ENCODE results near the gene STAC3. TPM values are rescaled to one million over a fixed set of nuclear protein-coding genes. Genes with fewer than 3 reads are reported as not detected.

The STAC3 gene
- total RNA-seq, 2 donors from 2014 or later = 2.5 to 6.1 TPM

DNA sequence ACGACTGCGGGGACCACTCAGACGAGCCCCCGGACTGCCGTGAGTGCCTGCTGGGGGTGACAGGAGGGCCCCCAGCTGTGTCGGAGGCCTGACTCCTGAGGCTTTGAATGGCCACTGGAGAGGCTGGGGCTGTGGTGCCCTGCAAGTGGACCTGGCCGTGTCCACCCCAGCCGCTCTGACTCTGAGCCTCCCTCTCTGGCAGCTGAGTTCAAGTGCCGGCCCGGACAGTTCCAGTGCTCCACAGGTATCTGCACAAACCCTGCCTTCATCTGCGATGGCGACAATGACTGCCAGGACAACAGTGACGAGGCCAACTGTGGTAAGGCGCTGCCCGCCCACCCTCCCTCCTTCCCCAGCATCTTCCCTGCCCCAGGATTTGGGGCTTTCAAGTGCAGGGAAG is 50.5 kb downstream of the STAC3 start:
- ATAC-seq = no peak
- no peaks in the 10 kb centered on the region for H3K36me3 Mint-ChIP-seq
- no peaks in the 10 kb centered on the region for H3K9me3 Mint-ChIP-seq
- H3K4me1 Mint-ChIP-seq (ENCODE audit: low read depth in 2 of 2) = peaks cover 6 to 9% of the 10 kb centered on the region in 2 donors
- no peak for DNase-seq (ENCODE audit: low spot score)
- no peak overlapping the region for H3K27ac Mint-ChIP-seq
- peaks cover 0 to 12% of the 10 kb centered on the region in 2 donors for H3K27me3 Mint-ChIP-seq
- no peak overlapping the region for H3K4me3 Mint-ChIP-seq

DNA sequence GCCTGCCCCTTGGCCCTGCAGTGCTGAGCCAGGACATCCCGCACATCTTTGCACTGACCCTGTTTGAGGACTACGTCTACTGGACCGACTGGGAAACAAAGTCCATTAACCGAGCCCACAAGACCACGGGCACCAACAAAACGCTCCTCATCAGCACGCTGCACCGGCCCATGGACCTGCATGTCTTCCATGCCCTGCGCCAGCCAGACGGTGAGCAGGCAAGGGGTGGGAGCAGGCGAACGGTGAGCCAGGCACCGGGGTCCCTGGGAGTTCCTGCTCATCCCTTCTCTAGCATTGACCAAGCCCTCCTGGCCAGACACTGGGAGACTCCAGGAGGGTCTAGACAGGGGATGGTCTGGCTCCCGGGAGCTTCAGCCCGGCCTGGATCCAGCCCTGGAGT is 51.8 kb downstream of the STAC3 start:
- no peak overlapping the region for H3K27ac Mint-ChIP-seq
- DNase-seq (ENCODE audit: low spot score) = no peak
- H3K4me1 Mint-ChIP-seq (ENCODE audit: low read depth in 2 of 2) = peaks cover 6 to 9% of the 10 kb centered on the region in 2 donors
- H3K36me3 Mint-ChIP-seq = no peaks in the 10 kb centered on the region
- H3K9me3 Mint-ChIP-seq = no peaks in the 10 kb centered on the region
- ATAC-seq = no peak
- no peak overlapping the region for H3K4me3 Mint-ChIP-seq
- peaks cover 0 to 15% of the 10 kb centered on the region in 2 donors for H3K27me3 Mint-ChIP-seq

DNA sequence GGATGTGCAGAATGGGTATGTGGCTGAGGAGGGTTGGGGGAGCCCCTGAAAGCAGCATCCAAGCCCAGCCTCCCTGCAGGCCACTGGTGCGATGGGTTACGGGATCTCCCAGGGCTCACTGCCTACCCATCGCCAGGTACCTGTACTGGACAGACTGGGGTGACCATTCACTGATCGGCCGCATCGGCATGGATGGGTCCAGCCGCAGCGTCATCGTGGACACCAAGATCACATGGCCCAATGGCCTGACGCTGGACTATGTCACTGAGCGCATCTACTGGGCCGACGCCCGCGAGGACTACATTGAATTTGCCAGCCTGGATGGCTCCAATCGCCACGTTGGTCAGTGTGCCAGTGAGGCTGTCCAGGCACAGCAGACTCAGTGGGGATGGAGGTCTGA is 52.7 kb downstream of the STAC3 start:
- Mint-ChIP-seq H3K4me1 (ENCODE audit: low read depth in 2 of 2) (peaks cover 6 to 9% of the 10 kb centered on the region in 2 donors), H3K27me3 (peaks cover 0 to 15% of the 10 kb centered on the region in 2 donors), H3K36me3 (no peaks in the 10 kb centered on the region), H3K9me3 (no peaks in the 10 kb centered on the region), H3K4me3 (no peak overlapping the region), H3K27ac (no peak overlapping the region)
- DNase-seq (ENCODE audit: low spot score) = no peak
- no peak for ATAC-seq

DNA sequence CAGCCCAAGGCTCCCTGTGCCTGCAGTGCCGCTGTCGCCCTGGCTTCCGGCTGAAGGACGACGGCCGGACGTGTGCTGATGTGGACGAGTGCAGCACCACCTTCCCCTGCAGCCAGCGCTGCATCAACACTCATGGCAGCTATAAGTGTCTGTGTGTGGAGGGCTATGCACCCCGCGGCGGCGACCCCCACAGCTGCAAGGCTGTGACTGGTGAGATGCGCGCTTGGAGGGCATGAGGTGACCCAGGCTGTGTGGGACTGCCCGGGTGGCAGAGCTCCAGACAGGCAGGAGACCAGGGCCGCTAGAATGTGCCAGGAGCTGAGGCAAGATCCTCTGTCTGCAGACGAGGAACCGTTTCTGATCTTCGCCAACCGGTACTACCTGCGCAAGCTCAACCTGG is 54.0 kb downstream of the STAC3 start:
- H3K27ac Mint-ChIP-seq = no peak overlapping the region
- no peaks in the 10 kb centered on the region for H3K36me3 Mint-ChIP-seq
- H3K4me1 Mint-ChIP-seq (ENCODE audit: low read depth in 2 of 2) = peaks cover 6 to 9% of the 10 kb centered on the region in 2 donors
- no peak overlapping the region for H3K4me3 Mint-ChIP-seq
- peaks cover 0 to 12% of the 10 kb centered on the region in 2 donors for H3K27me3 Mint-ChIP-seq
- no peak for DNase-seq (ENCODE audit: low spot score)
- no peak for ATAC-seq
- no peaks in the 10 kb centered on the region for H3K9me3 Mint-ChIP-seq

DNA sequence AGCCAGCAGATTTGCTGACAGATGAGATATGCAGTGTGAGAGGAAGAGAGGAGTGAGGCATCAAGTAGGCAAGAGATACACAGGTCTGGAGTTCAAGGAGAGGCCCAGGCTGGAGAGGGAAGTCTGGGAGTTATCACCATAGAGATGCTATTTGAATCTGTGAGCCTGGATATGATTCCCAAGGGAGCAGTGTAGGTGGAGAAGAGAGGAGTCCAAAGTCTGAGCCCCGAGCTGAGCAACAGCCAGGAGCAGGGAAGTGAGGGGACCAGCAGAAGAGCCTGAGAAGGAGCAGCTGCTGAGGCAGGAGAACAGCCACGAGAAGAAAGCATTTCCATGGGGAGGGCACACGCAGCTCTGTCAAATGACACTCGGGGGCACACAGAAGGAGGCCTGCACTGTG is 54.5 kb downstream of the STAC3 start:
- DNase-seq (ENCODE audit: low spot score) (no peak), ATAC-seq (no peak)
- Mint-ChIP-seq H3K4me1 (ENCODE audit: low read depth in 2 of 2) (peaks cover 6 to 9% of the 10 kb centered on the region in 2 donors), H3K27ac (no peak overlapping the region), H3K27me3 (peaks cover 0 to 12% of the 10 kb centered on the region in 2 donors), H3K4me3 (no peak overlapping the region), H3K9me3 (no peaks in the 10 kb centered on the region), H3K36me3 (no peaks in the 10 kb centered on the region)

DNA sequence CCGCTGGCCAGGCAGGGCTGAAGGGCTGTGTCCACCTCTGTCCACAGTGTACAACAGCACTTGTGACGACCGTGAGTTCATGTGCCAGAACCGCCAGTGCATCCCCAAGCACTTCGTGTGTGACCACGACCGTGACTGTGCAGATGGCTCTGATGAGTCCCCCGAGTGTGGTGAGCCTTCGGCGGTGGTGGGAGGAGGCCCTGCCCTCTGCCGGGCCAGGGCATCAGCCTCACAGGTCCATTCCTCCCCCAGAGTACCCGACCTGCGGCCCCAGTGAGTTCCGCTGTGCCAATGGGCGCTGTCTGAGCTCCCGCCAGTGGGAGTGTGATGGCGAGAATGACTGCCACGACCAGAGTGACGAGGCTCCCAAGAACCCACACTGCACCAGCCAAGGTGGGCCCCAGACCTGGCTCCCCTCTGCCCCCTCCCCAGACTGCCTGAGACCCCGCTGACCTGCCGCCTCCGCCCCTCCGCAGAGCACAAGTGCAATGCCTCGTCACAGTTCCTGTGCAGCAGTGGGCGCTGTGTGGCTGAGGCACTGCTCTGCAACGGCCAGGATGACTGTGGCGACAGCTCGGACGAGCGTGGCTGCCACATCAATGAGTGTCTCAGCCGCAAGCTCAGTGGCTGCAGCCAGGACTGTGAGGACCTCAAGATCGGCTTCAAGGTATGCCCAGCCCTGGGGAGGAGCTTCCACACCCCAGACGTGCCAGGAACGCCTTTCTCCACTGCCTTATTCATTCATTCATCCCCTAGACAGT is 55.2 kb downstream of the STAC3 start:
- Mint-ChIP-seq H3K4me3 (no peak overlapping the region), H3K9me3 (no peaks in the 10 kb centered on the region), H3K27ac (no peak overlapping the region), H3K27me3 (peaks cover 0 to 12% of the 10 kb centered on the region in 2 donors), H3K4me1 (ENCODE audit: low read depth in 2 of 2) (peaks cover 6 to 9% of the 10 kb centered on the region in 2 donors), H3K36me3 (no peaks in the 10 kb centered on the region)
- ATAC-seq (peak; percentile 69 to 81), DNase-seq (ENCODE audit: low spot score) (no peak)

DNA sequence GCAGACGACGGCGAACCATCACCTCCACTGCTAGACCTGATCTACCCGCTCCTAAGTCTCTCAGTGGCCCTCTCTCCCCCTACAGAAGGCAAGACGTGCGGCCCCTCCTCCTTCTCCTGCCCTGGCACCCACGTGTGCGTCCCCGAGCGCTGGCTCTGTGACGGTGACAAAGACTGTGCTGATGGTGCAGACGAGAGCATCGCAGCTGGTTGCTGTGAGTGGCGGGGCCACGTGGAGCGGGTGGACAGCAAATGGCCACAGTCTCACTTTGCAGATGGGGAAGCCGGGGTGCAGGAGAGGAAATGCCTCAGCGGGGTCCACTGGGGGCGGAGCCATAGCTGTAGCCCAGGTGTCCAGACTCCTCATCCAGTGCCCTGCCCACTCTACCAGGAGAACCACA is 55.8 kb downstream of the STAC3 start:
- peaks cover 6 to 9% of the 10 kb centered on the region in 2 donors for H3K4me1 Mint-ChIP-seq (ENCODE audit: low read depth in 2 of 2)
- no peaks in the 10 kb centered on the region for H3K9me3 Mint-ChIP-seq
- no peak for ATAC-seq

DNA sequence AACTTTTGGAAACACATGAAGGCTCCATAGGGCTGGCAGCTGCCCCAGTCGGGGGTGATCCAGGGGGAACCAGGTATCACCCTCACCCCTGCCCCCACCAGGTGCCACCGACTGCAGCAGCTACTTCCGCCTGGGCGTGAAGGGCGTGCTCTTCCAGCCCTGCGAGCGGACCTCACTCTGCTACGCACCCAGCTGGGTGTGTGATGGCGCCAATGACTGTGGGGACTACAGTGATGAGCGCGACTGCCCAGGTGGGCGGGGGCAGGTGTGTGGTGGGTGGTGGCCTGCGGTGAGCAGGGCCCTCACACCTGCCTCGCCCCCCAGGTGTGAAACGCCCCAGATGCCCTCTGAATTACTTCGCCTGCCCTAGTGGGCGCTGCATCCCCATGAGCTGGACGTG is 56.7 kb downstream of the STAC3 start:
- ATAC-seq (no peak), DNase-seq (ENCODE audit: low spot score) (no peak)
- Mint-ChIP-seq H3K4me1 (ENCODE audit: low read depth in 2 of 2) (peaks cover 6 to 9% of the 10 kb centered on the region in 2 donors), H3K4me3 (no peak overlapping the region), H3K36me3 (no peaks in the 10 kb centered on the region), H3K9me3 (no peaks in the 10 kb centered on the region), H3K27ac (no peak overlapping the region), H3K27me3 (peaks cover 0 to 12% of the 10 kb centered on the region in 2 donors)

More for the DNA sequence above, 55.8 kb downstream of the STAC3 start:
- no peak for DNase-seq (ENCODE audit: low spot score)
- Mint-ChIP-seq H3K27ac (no peak overlapping the region), H3K4me3 (no peak overlapping the region), H3K36me3 (no peaks in the 10 kb centered on the region), H3K27me3 (peaks cover 0 to 12% of the 10 kb centered on the region in 2 donors)

DNA sequence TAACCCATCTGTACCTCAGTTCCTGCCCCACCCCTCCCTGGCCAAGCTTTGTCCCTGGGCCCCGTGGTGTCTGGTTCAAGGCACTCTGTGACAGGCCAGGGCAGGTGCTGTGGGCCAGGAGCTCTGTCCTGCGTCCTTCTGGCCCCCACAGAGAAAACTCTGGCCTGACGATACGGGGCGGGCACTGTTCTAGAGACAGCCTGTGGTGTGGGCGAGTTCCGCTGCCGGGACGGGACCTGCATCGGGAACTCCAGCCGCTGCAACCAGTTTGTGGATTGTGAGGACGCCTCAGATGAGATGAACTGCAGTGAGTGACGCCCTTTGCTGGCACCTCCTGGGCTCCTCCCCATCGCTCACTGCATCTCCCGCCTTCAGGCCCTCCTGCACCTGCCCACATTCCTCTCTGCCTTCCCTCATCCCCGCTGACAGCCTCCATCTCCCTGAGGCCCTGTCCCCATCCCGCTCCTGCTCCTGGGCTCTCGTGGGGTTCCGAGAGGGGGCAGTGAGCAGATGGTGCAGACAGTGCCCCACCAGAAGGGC is 57.2 kb downstream of the STAC3 start:
- ATAC-seq = no peak
- DNase-seq (ENCODE audit: low spot score) = no peak
- Mint-ChIP-seq H3K36me3 (no peaks in the 10 kb centered on the region), H3K27ac (no peak overlapping the region), H3K4me1 (ENCODE audit: low read depth in 2 of 2) (peaks cover 6 to 9% of the 10 kb centered on the region in 2 donors), H3K27me3 (peaks cover 0 to 12% of the 10 kb centered on the region in 2 donors), H3K4me3 (no peak overlapping the region), H3K9me3 (no peaks in the 10 kb centered on the region)

Other genes starting within 250 kb of the STAC3 start
- gene ZBTB39, start 244.6 kb downstream of the STAC3 start, total RNA-seq = 10 to 100 TPM in 1 of 2 donors, 1 to 10 TPM in 1; 8.1 to 12.1 TPM
- gene TAC3, start 234.7 kb downstream of the STAC3 start, total RNA-seq = under 1 TPM in 1 of 2 donors, not detected in 1; 0.45 TPM
- gene MYO1A, start 201.1 kb downstream of the STAC3 start, total RNA-seq = 1 to 10 TPM in 1 of 2 donors, under 1 TPM in 1; 0.48 to 2.5 TPM
- 10 to 100 TPM; 25.5 to 34.1 TPM for gene NEMP1, start 172.4 kb downstream of the STAC3 start, total RNA-seq
- gene NAB2, start 162.1 kb downstream of the STAC3 start, total RNA-seq = 1 to 10 TPM; 7.7 to 8.0 TPM
- gene STAT6, start 139.8 kb downstream of the STAC3 start, total RNA-seq = 100 to 1,000 TPM; 158 to 198 TPM
- under 1 TPM; 0.42 to 0.45 TPM for gene LRP1, start 122.7 kb downstream of the STAC3 start, total RNA-seq
- gene LRP1-AS, start 103.6 kb downstream of the STAC3 start, total RNA-seq = not detected
- under 1 TPM in 1 of 2 donors, not detected in 1; 0.73 TPM for gene NXPH4, start 34.4 kb downstream of the STAC3 start, total RNA-seq
- 100 to 1,000 TPM; 262 to 355 TPM for gene SHMT2, start 21.5 kb downstream of the STAC3 start, total RNA-seq
- gene R3HDM2, start 179.9 kb upstream of the STAC3 start, total RNA-seq = 10 to 100 TPM; 55.4 to 57.2 TPM
- not detected for gene INHBC, start 183.6 kb upstream of the STAC3 start, total RNA-seq
- under 1 TPM in 1 of 2 donors, not detected in 1; 0.45 TPM for gene INHBE, start 204.1 kb upstream of the STAC3 start, total RNA-seq
- 1 to 10 TPM in 1 of 2 donors, under 1 TPM in 1; 0.61 to 1.0 TPM for gene GLI1, start 208.6 kb upstream of the STAC3 start, total RNA-seq
- 100 to 1,000 TPM; 138 to 154 TPM for gene ARHGAP9, start 228.7 kb upstream of the STAC3 start, total RNA-seq
- gene MARS1, start 236.9 kb upstream of the STAC3 start, total RNA-seq = 100 to 1,000 TPM; 336 to 446 TPM

Data from natural killer cell treated with Interleukin-12 subunit alpha and Interleukin-12 subunit beta and Interleukin-15 and Interleukin-18, amount 100 ng/mL, for 72 hours (primary cell).